ENCODE measurements around the gene KDM6A. TPM values are rescaled to one million over a fixed set of nuclear protein-coding genes. Genes with fewer than 3 reads are reported as not detected.
"Not testable (repeated sequence)": the region's sequence is repeated elsewhere in the genome, so short reads cannot be mapped to it uniquely, and the experiment has no call there.

The KDM6A gene
- total RNA-seq, 2 experiments from 2014 or later, result 24.5 to 24.7 TPM

GRCh38 chrX:44873415-44874276, 658 bp downstream of the KDM6A start:
- CTCF ChIA-PET, result interaction anchor here (2.3 kb wide), 1 partner anchor 197 kb away, joined by 7 read pairs; no protein-coding TSS in a partner anchor

GRCh38 chrX:44874420-44875184, 1.6 kb downstream of the KDM6A start:
- Mint-ChIP-seq H3K27ac (peak overlapping the region; percentile 99), H3K9me3 (ENCODE audit: insufficient read depth) (no peaks in the 10 kb centered on the region), H3K36me3 (ENCODE audit: low read depth) (peaks cover 10% of the 10 kb centered on the region), H3K4me3 (peak overlapping the region; percentile 96), H3K27me3 (ENCODE audit: low read depth) (no peaks in the 10 kb centered on the region), H3K4me1 (ENCODE audit: low read depth) (peaks cover 12% of the 10 kb centered on the region)
- ChIA-PET CTCF (interaction anchor here (1.0 to 2.3 kb wide), 2 partner anchors 194 to 196 kb away, joined by 3 to 7 read pairs; no protein-coding TSS in a partner anchor), POLR2A (interaction anchor here (0.6 to 0.9 kb wide), 2 partner anchors 24 to 261 kb away, joined by 5 to 6 read pairs; no protein-coding TSS in a partner anchor)
- ATAC-seq (peak; percentile 10), DNase-seq (peak; percentile 51)

More at GRCh38 chrX:44873415-44874276, 658 bp downstream of the KDM6A start:
- POLR2A ChIA-PET, result interaction anchor here (0.6 to 1.3 kb wide), 8 partner anchors 13 to 915 kb away, joined by 3 to 13 read pairs (median 4); partner anchors contain the start of gene FUNDC1
- ATAC-seq, result peak; percentile 16
- peak; percentile 43 for DNase-seq
- H3K4me3 Mint-ChIP-seq, result peak overlapping the region; percentile 96
- no peaks in the 10 kb centered on the region for H3K9me3 Mint-ChIP-seq (ENCODE audit: insufficient read depth)
- peak overlapping the region; percentile 99 for H3K27ac Mint-ChIP-seq
- H3K36me3 Mint-ChIP-seq (ENCODE audit: low read depth), result peaks cover 7% of the 10 kb centered on the region
- H3K4me1 Mint-ChIP-seq (ENCODE audit: low read depth), result peaks cover 12% of the 10 kb centered on the region
- H3K27me3 Mint-ChIP-seq (ENCODE audit: low read depth), result no peaks in the 10 kb centered on the region

- Mint-ChIP-seq H3K4me3 (peak overlapping the region; percentile 96), H3K4me1 (ENCODE audit: low read depth) (peaks cover 12% of the 10 kb centered on the region), H3K9me3 (ENCODE audit: insufficient read depth) (no peaks in the 10 kb centered on the region), H3K36me3 (ENCODE audit: low read depth) (peaks cover 11% of the 10 kb centered on the region), H3K27me3 (ENCODE audit: low read depth) (no peaks in the 10 kb centered on the region), H3K27ac (peak overlapping the region; percentile 99)
- no peak for DNase-seq
- ChIA-PET CTCF (interaction anchor here (1.0 to 2.3 kb wide), 2 partner anchors 194 to 195 kb away, joined by 3 to 7 read pairs; no protein-coding TSS in a partner anchor), POLR2A (interaction anchor here (0.9 kb wide), 1 partner anchor 23 kb away, joined by 6 read pairs; no protein-coding TSS in a partner anchor)
- ATAC-seq, result no peak
Measured at GRCh38 chrX:44875185-44875489, 2.1 kb downstream of the KDM6A start.

GRCh38 chrX:44876086-44876485, 3.1 kb downstream of the KDM6A start:
- H3K4me3 Mint-ChIP-seq, result peak overlapping the region; percentile 96
- no peaks in the 10 kb centered on the region for H3K9me3 Mint-ChIP-seq (ENCODE audit: insufficient read depth)
- DNase-seq (no peak), ATAC-seq (no peak)
- no peak overlapping the region for H3K27ac Mint-ChIP-seq
- peaks cover 11% of the 10 kb centered on the region for H3K4me1 Mint-ChIP-seq (ENCODE audit: low read depth)
- ChIA-PET CTCF (interaction anchor here (1.6 kb wide), 1 partner anchor 194 kb away, joined by 5 read pairs; no protein-coding TSS in a partner anchor), POLR2A (no interaction called here)
- peaks cover 12% of the 10 kb centered on the region for H3K36me3 Mint-ChIP-seq (ENCODE audit: low read depth)
- H3K27me3 Mint-ChIP-seq (ENCODE audit: low read depth), result no peaks in the 10 kb centered on the region

GRCh38 chrX:44876767-44877166, 3.8 kb downstream of the KDM6A start:
- DNase-seq (no peak), ATAC-seq (no peak)
- no peaks in the 10 kb centered on the region for H3K9me3 Mint-ChIP-seq (ENCODE audit: insufficient read depth)
- peaks cover 14% of the 10 kb centered on the region for H3K36me3 Mint-ChIP-seq (ENCODE audit: low read depth)
- H3K27ac Mint-ChIP-seq, result no peak overlapping the region
- no peaks in the 10 kb centered on the region for H3K27me3 Mint-ChIP-seq (ENCODE audit: low read depth)
- ChIA-PET POLR2A (no interaction called here), CTCF (interaction anchor here (1.6 kb wide), 1 partner anchor 193 kb away, joined by 5 read pairs; no protein-coding TSS in a partner anchor)
- no peak overlapping the region for H3K4me3 Mint-ChIP-seq
- H3K4me1 Mint-ChIP-seq (ENCODE audit: low read depth), result peaks cover 8% of the 10 kb centered on the region

- ChIA-PET CTCF (no interaction called here), POLR2A (no interaction called here)
- H3K27me3 Mint-ChIP-seq (ENCODE audit: low read depth), result no peaks in the 10 kb centered on the region
- peaks cover 17% of the 10 kb centered on the region for H3K36me3 Mint-ChIP-seq (ENCODE audit: low read depth)
- H3K27ac Mint-ChIP-seq, result no peak overlapping the region
- H3K4me1 Mint-ChIP-seq (ENCODE audit: low read depth), result peaks cover 11% of the 10 kb centered on the region
- H3K4me3 Mint-ChIP-seq, result no peak overlapping the region
- H3K9me3 Mint-ChIP-seq (ENCODE audit: insufficient read depth), result no peaks in the 10 kb centered on the region
- no peak for ATAC-seq
- DNase-seq, result no peak
Measured at GRCh38 chrX:44878780-44879179, 5.8 kb downstream of the KDM6A start.

- ChIA-PET POLR2A (no interaction called here), CTCF (no interaction called here)
- H3K27me3 Mint-ChIP-seq (ENCODE audit: low read depth), result no peaks in the 10 kb centered on the region
Measured at GRCh38 chrX:44881549-44881948, 8.6 kb downstream of the KDM6A start.

GRCh38 chrX:44882635-44883034, 9.6 kb downstream of the KDM6A start:
- no peaks in the 10 kb centered on the region for H3K27me3 Mint-ChIP-seq (ENCODE audit: low read depth)
- no peak overlapping the region for H3K27ac Mint-ChIP-seq
- ChIA-PET CTCF (no interaction called here), POLR2A (no interaction called here)
- no peak overlapping the region for H3K4me3 Mint-ChIP-seq
- H3K36me3 Mint-ChIP-seq (ENCODE audit: low read depth), result peaks cover 12% of the 10 kb centered on the region
- H3K9me3 Mint-ChIP-seq (ENCODE audit: insufficient read depth), result no peaks in the 10 kb centered on the region
- no peak for DNase-seq
- ATAC-seq, result no peak
- H3K4me1 Mint-ChIP-seq (ENCODE audit: low read depth), result peaks cover 5% of the 10 kb centered on the region

More at GRCh38 chrX:44881549-44881948, 8.6 kb downstream of the KDM6A start:
- H3K4me3 Mint-ChIP-seq, result no peak overlapping the region
- no peaks in the 10 kb centered on the region for H3K9me3 Mint-ChIP-seq (ENCODE audit: insufficient read depth)
- ATAC-seq, result no peak
- no peak for DNase-seq
- peaks cover 7% of the 10 kb centered on the region for H3K4me1 Mint-ChIP-seq (ENCODE audit: low read depth)
- peaks cover 12% of the 10 kb centered on the region for H3K36me3 Mint-ChIP-seq (ENCODE audit: low read depth)
- H3K27ac Mint-ChIP-seq, result no peak overlapping the region

- Mint-ChIP-seq H3K27ac (no peak overlapping the region), H3K36me3 (ENCODE audit: low read depth) (peaks cover 11% of the 10 kb centered on the region), H3K9me3 (ENCODE audit: insufficient read depth) (no peaks in the 10 kb centered on the region), H3K4me1 (ENCODE audit: low read depth) (peaks cover 5% of the 10 kb centered on the region), H3K27me3 (ENCODE audit: low read depth) (no peaks in the 10 kb centered on the region), H3K4me3 (no peak overlapping the region)
- CTCF ChIA-PET, result no interaction called here
- POLR2A ChIA-PET, result no interaction called here
- no peak for ATAC-seq
- DNase-seq, result no peak
Measured at GRCh38 chrX:44884944-44885343, 12.0 kb downstream of the KDM6A start.

- no peak for ATAC-seq
- no peak overlapping the region for H3K27ac Mint-ChIP-seq
- peaks cover 4% of the 10 kb centered on the region for H3K9me3 Mint-ChIP-seq (ENCODE audit: insufficient read depth)
- no peaks in the 10 kb centered on the region for H3K27me3 Mint-ChIP-seq (ENCODE audit: low read depth)
- CTCF ChIA-PET, result no interaction called here
- H3K4me1 Mint-ChIP-seq (ENCODE audit: low read depth), result peaks cover 9% of the 10 kb centered on the region
- no peak overlapping the region for H3K4me3 Mint-ChIP-seq
- POLR2A ChIA-PET, result no interaction called here
- DNase-seq, result no peak
- peaks cover 20% of the 10 kb centered on the region for H3K36me3 Mint-ChIP-seq (ENCODE audit: low read depth)
Measured at GRCh38 chrX:44889824-44890223, 16.8 kb downstream of the KDM6A start.

GRCh38 chrX:44890247-44890646, 17.3 kb downstream of the KDM6A start:
- no peak for DNase-seq
- POLR2A ChIA-PET, result no interaction called here
- Mint-ChIP-seq H3K4me1 (ENCODE audit: low read depth) (peaks cover 9% of the 10 kb centered on the region), H3K36me3 (ENCODE audit: low read depth) (peaks cover 19% of the 10 kb centered on the region), H3K27me3 (ENCODE audit: low read depth) (no peaks in the 10 kb centered on the region), H3K27ac (no peak overlapping the region), H3K9me3 (ENCODE audit: insufficient read depth) (peaks cover 4% of the 10 kb centered on the region), H3K4me3 (no peak overlapping the region)
- ATAC-seq, result no peak
- CTCF ChIA-PET, result no interaction called here

- H3K4me1 Mint-ChIP-seq (ENCODE audit: low read depth); ATAC-seq; CTCF ChIA-PET; H3K27me3 Mint-ChIP-seq (ENCODE audit: low read depth); H3K27ac Mint-ChIP-seq; DNase-seq; H3K9me3 Mint-ChIP-seq (ENCODE audit: insufficient read depth); POLR2A ChIA-PET; H3K4me3 Mint-ChIP-seq: not testable (repeated sequence)
- H3K36me3 Mint-ChIP-seq (ENCODE audit: low read depth), result peaks cover 21% of the 10 kb centered on the region
Measured at GRCh38 chrX:44890687-44891086, 17.7 kb downstream of the KDM6A start.

All from activated CD8-positive, alpha-beta T cell treated with anti-CD3 and anti-CD28 coated beads, Interleukin-2, amount 10 ng/mL, durations not matched to agents 7 days and 5 days (primary cell).